NCI-H524 (cell line): ENCODE measurements around the gene TJP1.
"Not testable (repeated sequence)": the region's sequence is repeated elsewhere in the genome, so short reads cannot be mapped to it uniquely, and the experiment has no call there.

ENCODE experiments used
- DNase-seq, 2 experiments: peaks; one replicate each; lab custom pipeline; 2025; lab: John Stamatoyannopoulos, UW

The TJP1 gene

GRCh38 chr15:29700296-29700695, 122.0 kb downstream of the TJP1 start:
- DNase-seq = no peak

DNA sequence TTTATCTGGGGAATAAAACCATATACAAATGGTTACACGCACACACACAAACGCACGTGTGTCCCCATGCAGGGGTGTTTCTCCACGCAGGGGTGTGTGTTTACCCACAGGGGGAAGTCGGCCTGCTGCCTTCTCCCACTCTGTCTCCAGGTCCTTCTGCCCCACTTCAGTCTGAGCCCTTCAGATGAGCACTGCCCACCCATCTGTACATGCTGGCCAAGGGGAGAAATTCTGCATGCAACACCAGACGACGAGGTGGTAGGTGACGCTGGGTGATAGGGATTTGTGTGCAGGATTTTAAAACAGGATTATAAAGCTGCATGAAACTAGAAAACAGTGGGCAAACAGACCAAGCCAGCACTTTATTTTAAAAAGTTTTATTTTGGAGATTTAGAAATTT, 122.5 kb downstream of the TJP1 start:
- DNase-seq = peak; percentile 91 to 97

DNA sequence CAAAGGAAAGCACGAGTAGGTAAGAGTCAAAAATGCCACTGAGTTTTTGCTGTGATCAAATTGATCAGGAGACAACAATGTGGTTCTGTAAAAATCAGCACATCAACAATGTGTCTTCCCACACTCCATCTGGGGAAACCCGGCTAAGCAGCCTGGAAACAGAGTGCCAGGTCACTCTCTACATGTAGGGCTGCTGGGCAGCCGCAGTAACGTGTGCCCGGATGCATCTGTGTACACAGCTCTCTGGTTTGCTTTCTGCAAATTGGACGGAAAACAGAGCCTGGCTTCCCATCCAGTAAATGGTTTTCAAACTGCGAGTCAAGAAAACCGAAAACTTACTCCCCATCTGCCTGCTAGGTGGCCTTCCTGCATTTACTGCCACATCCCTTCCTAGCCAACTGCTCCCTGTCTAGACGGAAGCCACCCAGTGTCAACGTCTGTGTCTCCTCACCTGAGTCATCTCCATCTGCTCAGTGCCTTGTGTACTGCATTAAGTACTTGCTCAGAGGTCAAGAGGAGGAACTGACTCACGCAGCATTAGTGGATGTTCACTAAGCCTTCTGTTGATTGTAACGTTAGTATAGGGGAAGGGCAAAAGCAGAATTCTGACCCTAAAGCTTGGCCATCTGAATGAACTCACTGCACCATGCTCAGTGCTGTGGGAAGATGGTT, 124.1 kb downstream of the TJP1 start:
- DNase-seq = peak; percentile 98 to 99

- DNase-seq = peak in 1 of 2 experiments; percentile 32
These were observed 125.1 kb downstream of the TJP1 start for GRCh38 chr15:29696950-29697738.

- DNase-seq = not testable (repeated sequence)
These were observed 125.8 kb downstream of the TJP1 start for GRCh38 chr15:29696506-29696905.

GRCh38 chr15:29695489-29696167, 126.6 kb downstream of the TJP1 start:
- peak; percentile 26 to 60 for DNase-seq

DNA sequence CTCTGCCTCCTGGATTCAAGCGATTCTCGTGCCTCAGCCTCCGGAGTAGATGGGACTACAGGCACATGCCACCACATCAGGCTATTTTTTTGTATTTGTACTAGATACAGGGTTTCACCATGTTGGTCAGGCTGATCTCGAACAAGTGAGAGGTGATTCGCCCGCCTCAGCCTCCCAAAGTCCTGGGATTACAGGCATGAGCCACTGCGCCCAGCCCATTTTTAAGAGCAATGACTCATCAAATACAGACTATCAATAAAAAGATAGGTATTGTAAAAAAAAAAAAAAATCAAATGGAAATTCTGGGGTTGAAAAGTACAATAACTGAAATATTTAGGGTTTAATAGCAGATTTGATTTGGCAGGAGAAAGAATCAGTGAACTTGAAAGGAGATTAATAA, 129.0 kb downstream of the TJP1 start:
- DNase-seq = no peak

- no peak for DNase-seq
These were observed 129.7 kb downstream of the TJP1 start for GRCh38 chr15:29692527-29692926.

- no peak for DNase-seq
These were observed 131.3 kb downstream of the TJP1 start for GRCh38 chr15:29690765-29691475.

DNA sequence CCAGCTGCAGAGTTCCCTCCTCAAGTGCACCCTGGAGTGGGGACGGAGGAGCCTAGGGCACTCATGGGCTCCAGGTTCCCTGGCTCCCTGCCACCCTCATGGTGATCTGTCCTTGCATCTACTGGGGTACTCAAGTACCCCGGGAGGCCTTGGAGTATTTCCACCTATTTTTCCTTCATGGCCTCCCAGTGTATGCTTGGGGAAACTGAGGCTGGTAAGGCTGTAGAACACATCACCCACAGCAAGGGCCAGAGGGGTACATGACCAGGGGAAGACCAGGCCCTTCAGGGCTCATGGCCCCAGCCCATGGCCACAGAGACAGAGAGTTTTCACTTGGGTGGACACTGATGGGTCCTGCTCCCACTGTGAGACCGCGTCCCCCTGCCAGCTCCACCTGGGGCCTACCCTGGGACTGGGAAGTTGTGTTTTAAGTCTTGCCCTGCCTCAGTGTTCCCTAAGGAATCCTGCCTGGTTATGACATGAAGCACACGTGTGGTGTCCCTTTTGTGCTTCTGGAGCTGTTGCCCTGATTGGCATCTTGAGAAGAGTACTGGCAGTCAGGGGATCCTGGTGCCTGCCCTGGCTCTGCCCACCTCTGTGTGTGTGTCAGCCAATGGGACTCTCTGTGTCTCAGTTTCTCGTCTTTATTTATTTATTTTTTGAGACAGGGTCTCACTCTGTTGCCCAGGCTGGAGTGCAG, 132.8 kb downstream of the TJP1 start:
- no peak for DNase-seq

DNA sequence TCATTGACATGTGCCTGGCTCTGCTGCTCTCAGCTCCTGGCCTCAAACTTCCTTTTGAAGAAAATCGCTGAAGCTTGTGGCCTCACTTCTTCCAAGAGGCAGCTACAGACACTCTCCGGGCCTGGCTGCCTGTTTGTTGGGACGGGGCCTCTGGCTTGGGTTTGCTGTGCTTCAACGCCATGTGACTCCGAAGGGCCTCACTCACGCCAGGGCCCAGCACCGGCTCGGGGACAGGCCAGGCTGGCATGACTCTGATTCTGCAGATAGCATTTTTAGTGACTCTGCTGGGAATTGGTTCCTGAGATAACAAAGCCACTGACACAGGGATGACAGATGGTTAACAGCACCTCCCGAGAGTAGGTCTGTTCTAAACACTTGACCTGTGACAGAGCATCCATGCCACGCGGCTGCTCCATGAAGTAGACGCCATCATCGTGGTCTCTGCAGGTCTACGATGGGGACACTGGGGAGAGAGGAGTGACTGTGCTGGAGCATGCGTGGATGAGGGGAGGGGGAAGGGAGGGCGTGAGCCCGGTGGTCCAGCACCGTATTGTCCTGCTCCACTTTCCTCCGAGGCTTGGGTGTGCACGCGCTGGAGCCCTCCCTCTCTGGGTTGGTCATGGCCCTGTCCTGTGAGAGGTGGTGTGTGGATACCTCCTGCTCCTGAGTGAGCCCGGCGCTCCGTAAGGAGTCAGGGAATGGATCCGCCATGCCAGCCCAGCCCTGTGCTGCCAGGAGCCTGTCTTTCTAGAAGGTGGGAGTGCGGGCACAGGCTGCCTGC, 133.6 kb downstream of the TJP1 start:
- DNase-seq = peak in 1 of 2 experiments; percentile 62

DNA sequence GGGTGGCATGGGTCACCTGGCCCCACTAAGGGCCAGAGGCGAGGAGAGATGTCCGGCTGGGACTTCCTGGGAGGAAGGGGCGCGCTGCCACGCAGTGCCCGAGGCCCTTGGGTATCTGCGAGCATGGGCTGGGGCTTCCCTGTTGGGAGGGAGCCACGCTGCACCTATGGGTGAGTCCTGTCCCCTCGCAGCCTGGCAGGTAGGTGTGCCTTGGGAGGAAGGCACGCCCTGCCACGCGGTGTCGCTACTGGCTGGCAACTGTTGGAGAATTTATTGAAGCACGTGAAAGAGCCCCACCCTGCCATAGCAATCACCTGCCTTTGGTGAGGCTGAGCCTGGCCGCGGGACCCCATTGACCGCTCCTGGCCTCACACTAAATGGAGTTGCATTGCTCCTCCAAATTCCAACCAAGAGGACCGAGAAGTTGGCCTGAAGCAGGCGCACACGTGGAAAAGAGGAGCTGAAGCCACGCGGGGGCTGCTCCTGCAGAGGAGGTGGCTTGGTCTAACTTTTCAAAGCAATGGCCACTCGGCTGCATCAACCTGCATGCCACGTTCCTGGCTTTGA, 134.2 kb downstream of the TJP1 start:
- DNase-seq = no peak

- DNase-seq = no peak
These were observed 135.0 kb downstream of the TJP1 start for GRCh38 chr15:29687204-29687815.

DNA sequence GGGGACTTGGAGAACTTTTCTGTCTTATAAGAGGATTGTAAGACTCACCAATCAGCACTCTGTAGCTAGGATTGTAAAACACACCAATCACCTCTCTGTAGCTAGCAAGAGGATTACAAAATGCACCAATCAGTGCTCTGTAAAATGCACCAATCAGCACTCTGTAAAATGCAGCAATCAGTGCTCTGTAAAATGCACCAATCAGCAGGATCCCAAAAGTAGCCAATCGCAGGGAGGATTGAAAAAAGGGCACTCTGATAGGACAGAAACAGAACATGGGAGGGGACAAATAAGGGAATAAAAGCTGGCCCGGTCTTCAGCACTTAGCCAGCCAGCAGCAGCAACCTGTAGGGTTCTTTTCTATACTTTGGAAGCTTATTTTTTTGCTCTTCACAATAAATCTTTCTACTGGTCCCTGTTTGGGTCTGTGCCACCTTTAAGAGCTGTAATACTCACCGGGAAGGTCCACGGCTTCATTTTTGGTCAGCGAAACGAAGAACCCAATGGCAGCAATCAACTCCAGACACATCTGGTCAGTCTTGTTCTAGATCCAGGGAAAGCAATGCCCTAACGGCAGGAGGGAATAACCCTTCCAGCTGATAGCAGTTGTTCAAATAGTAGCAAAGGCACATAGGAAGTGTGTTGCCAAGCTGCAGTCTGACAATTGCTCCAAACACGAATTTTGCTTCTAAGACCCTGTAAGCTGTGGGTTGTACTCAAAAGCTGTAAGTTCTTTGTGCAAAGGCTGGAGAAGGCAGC, 135.6 kb downstream of the TJP1 start:
- no peak for DNase-seq

DNA sequence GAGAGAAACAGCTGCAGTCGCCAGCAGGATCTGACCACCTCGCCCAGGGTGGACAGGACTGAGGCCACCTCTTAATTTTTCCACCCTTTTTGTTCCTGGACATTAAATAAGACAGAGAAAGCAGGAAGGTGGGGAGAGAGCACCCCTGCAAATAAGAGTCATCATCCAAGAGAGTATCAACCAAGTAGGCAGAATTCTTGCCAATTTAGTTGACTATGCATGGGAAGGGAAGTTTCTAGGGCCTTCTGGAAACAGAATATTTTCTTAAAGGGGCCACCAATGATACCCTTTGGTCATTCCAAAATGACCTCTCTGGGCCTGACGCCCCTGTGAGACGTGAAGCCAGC, 136.2 kb downstream of the TJP1 start:
- no peak for DNase-seq

DNA sequence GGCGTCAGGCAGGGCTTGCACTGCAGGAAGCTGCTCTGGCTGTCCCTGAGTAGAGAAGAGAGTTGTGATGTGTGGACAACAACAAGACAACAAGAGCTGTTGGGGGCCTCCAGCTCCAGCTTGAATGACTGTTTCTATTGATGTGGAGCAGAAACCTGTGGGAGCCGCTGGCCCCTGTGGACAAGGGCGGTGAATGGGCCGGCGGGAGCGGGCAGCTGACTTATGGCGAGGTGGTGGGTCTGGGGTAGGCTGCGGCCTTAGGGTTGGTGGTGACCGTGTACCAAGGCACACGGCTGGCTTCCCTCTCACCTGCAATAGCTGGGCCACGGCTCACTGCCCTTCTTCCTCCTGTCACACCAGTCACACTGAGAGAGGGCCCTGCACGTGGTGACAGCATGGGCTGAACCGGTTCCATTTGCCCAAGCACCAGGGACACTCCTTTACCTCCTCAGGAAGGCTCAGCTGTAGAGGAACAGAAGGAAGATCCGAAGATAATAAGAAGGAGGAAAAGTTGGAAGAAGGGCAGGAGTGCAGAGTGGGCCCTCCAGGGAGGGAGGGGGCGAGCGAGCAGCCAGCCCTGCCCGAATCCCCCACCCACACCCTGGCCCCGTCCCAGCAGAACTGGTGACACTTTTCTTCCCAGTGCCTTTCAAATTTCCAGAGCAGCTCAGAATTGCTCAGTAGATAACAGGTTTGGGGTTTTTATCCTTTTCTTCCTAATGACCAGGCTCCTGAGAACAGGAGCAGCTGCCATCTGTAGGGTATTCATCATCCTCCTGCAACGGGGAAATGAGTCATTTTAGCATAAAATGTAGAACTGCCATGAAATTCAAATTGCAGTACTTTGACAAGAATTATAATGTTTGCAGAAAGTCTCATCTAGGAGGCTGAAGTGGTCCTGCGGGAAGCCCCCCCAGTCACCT, 136.9 kb downstream of the TJP1 start:
- no peak for DNase-seq

DNA sequence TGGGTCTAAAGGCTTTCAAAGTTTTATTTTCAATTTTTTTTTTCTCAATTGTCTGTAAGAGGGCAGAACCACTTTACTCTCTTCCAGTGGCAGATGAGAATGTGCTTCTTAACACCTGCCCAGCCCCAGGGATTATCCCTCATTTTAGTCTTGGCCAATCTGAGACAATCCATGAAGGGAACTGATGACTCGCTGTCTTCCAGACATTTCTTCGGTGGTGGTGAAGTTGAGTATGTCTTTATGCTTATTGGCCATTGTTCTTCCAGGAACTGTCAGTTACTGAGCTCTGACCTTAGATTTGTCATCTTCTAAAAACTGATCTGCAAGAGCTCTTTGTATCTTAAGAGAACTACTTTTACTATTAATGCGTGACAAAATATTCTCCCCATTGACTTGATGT, 139.5 kb downstream of the TJP1 start:
- DNase-seq = peak in 1 of 2 experiments; percentile 33

GRCh38 chr15:29682361-29682760, 139.9 kb downstream of the TJP1 start:
- DNase-seq = peak; percentile 76 to 91
